HepG2 (cell line): ENCODE measurements around the gene GIPC2. TPM values are rescaled to one million over a fixed set of nuclear protein-coding genes. Genes with fewer than 3 reads are reported as not detected.

Experiments
- ATAC-seq: fragments of 200-7000 bp; cut with Tn5 transposase; 3 replicates; pipeline ENCODE4 v1.9.1; 2020; ENCODE audit warnings: mild to moderate bottlenecking, moderate library complexity
- BruUV-seq: library from RNA; stranded (reverse); fragments of 400-500 nt; replicated peaks from 2 replicates; lab custom pipeline; 2021; lab: Mats Ljungman, UMichigan
- CTCF ChIA-PET: fragments of 300-600 bp; formaldehyde crosslinking; extraction: SDS; loops from one replicate; lab custom pipeline; 2021; ENCODE audit warnings: low total read pairs, inconsistent platforms, low intra/inter-chr PET ratio; lab: Yijun Ruan, JAX
- POLR2A ChIA-PET: fragments of 350-600 bp; sonication (Branson Sonifier 250); formaldehyde crosslinking; loops from one replicate; lab custom pipeline; 2020; ENCODE audit warnings: antibody characterized with exemption, inconsistent platforms; lab: Yijun Ruan, JAX
- DNase-seq: peaks from one replicate; pipeline ENCODE4 v3.0.0-alpha.2; 2015; ENCODE audit warnings: low spot score
- FAIRE-seq: peaks from 3 replicates; lab custom pipeline; 2011; peaks lifted over from hg19 to GRCh38; lab: Jason Lieb, UNC
- H2AFZ ChIP-seq: one replicate; pipeline ENCODE4 v1.6.1; 2011; ENCODE audit warnings: low read length, inconsistent platforms
- H3K27ac ChIP-seq: fragments of 300-600 bp; 3 replicates; pipeline ENCODE4 v1.8.0; 2011; ENCODE audit warnings: mixed run types, mild to moderate bottlenecking, mixed read lengths, low read length, inconsistent platforms; ENCODE audit not compliant: insufficient read depth; ENCODE audit errors: extremely low read length
- H3K27me3 ChIP-seq, 2 experiments: fragments of 200-600 bp in 1 of 2; 2 replicates in 1 of 2; 3 replicates in 1 of 2; pipeline versions ENCODE4 v1.6.0 to v1.8.0; 2011; ENCODE audit warnings: low read length in 2 of 2, mild to moderate bottlenecking in 2 of 2, moderate library complexity in 2 of 2, inconsistent platforms in 1 of 2; ENCODE audit not compliant: insufficient read depth in 2 of 2, control insufficient read depth in 1 of 2
- H3K36me3 ChIP-seq, 2 experiments: fragments of 200-600 bp in 1 of 2; replicated peaks in 1 of 2; 2 replicates in 1 of 2; 3 replicates in 1 of 2; pipeline versions ENCODE4 v1.5.1 to v1.8.0; 2011; ENCODE audit warnings: low read length in 2 of 2, inconsistent platforms in 1 of 2; ENCODE audit not compliant: insufficient read depth in 2 of 2, control insufficient read depth in 1 of 2
- H3K4me1 ChIP-seq: 2 replicates; pipeline ENCODE4 v1.5.1; 2012; ENCODE audit warnings: low read length, inconsistent platforms; ENCODE audit not compliant: insufficient read depth
- H3K4me2 ChIP-seq: 2 replicates; pipeline ENCODE4 v1.6.0; 2011; ENCODE audit warnings: low read depth, low read length, inconsistent platforms
- H3K4me3 ChIP-seq, 3 experiments: fragments of 200-600 bp in 1 of 3; sonication (generic), shearing (Covaris generic) in 1 of 3; replicated peaks in 1 of 3; 2 replicates each; pipeline ENCODE4 v1.5.1; 2011 to 2016; ENCODE audit warnings: low read length in 3 of 3, inconsistent platforms in 2 of 3, low read depth in 2 of 3, mild to moderate bottlenecking in 2 of 3, control low read depth in 1 of 3, mixed read lengths in 1 of 3; ENCODE audit not compliant: insufficient read depth in 1 of 3
- H3K79me2 ChIP-seq: one replicate; pipeline ENCODE4 v1.6.1; 2011; ENCODE audit warnings: low read length, inconsistent platforms; ENCODE audit not compliant: insufficient read depth
- H3K9ac ChIP-seq: 2 replicates; pipeline ENCODE4 v1.6.0; 2011; ENCODE audit warnings: mild to moderate bottlenecking, low read depth, low read length, inconsistent platforms; ENCODE audit not compliant: insufficient read depth
- H3K9me3 ChIP-seq: 2 replicates; pipeline ENCODE4 v1.5.1; 2012; ENCODE audit warnings: mild to moderate bottlenecking, low read length
- H4K20me1 ChIP-seq: 2 replicates; pipeline ENCODE4 v1.6.0; 2011; ENCODE audit warnings: inconsistent platforms, mild to moderate bottlenecking, low read length, moderate library complexity; ENCODE audit not compliant: insufficient read depth
- CREB3 ChIP-seq: sonication (generic); formaldehyde crosslinking; IDR thresholded peaks from 2 replicates; pipeline ENCODE4 v1.5.0; 2020; ENCODE audit warnings: missing genetic modification reagents
- HOXA9 ChIP-seq: sonication (generic); formaldehyde crosslinking; IDR thresholded peaks from 2 replicates; pipeline ENCODE4 v1.8.1; 2022; ENCODE audit warnings: missing genetic modification reagents, mild to moderate bottlenecking, moderate library complexity, borderline replicate concordance
- KDM5B ChIP-seq: sonication (generic); formaldehyde crosslinking; IDR thresholded peaks from 2 replicates; pipeline ENCODE4 v1.4.0; 2020; ENCODE audit warnings: missing genetic modification reagents, mild to moderate bottlenecking, borderline replicate concordance
- KLF13 ChIP-seq: sonication (generic); formaldehyde crosslinking; IDR thresholded peaks from 2 replicates; pipeline ENCODE4 v1.4.0; 2020; ENCODE audit warnings: mild to moderate bottlenecking, missing genetic modification reagents
- MYC ChIP-seq: sonication (generic); formaldehyde crosslinking; IDR thresholded peaks from 2 replicates; pipeline ENCODE4 v1.9.0; 2021; ENCODE audit warnings: missing genetic modification reagents, borderline replicate concordance
- NCOA2 ChIP-seq: sonication (generic); formaldehyde crosslinking; IDR thresholded peaks from 2 replicates; pipeline ENCODE4 v1.8.0; 2022; ENCODE audit warnings: inconsistent platforms
- PRDM10 ChIP-seq: sonication (generic); formaldehyde crosslinking; IDR thresholded peaks from 2 replicates; pipeline ENCODE4 v1.4.0; 2020; ENCODE audit warnings: low read depth, missing genetic modification reagents
- RXRA ChIP-seq: sonication (generic); formaldehyde crosslinking; IDR thresholded peaks from 2 replicates; pipeline ENCODE4 v1.5.1; 2020; ENCODE audit warnings: missing genetic modification reagents
- SNAI1 ChIP-seq: sonication (generic); formaldehyde crosslinking; IDR thresholded peaks from 2 replicates; pipeline ENCODE4 v1.5.0; 2020; ENCODE audit warnings: mild to moderate bottlenecking, missing genetic modification reagents, borderline replicate concordance
- TCF7L2 ChIP-seq: IDR thresholded peaks from 2 replicates; pipeline ENCODE4 v1.6.1; 2011; ENCODE audit warnings: mild to moderate bottlenecking, low read depth, low read length, moderate library complexity
- ZNF543 ChIP-seq: sonication (generic); formaldehyde crosslinking; IDR thresholded peaks from 2 replicates; pipeline ENCODE4 v1.4.0; 2020; ENCODE audit warnings: mild to moderate bottlenecking, missing genetic modification reagents
- ZNF703 ChIP-seq: sonication (generic); formaldehyde crosslinking; IDR thresholded peaks from 2 replicates; pipeline ENCODE4 v1.5.1; 2020; ENCODE audit warnings: missing genetic modification reagents, mild to moderate bottlenecking, moderate library complexity, borderline replicate concordance
- ZNF768 ChIP-seq: sonication (generic); formaldehyde crosslinking; IDR thresholded peaks from 2 replicates; pipeline ENCODE4 v1.4.0; 2020; ENCODE audit warnings: missing genetic modification reagents
- ZNF788 ChIP-seq: sonication (generic); formaldehyde crosslinking; IDR thresholded peaks from 2 replicates; pipeline ENCODE4 v1.5.0; 2020; ENCODE audit warnings: mild to moderate bottlenecking, missing genetic modification reagents, borderline replicate concordance
- WGBS: methylation state at CpG from one replicate; pipeline ENCODE4 v1.1.6; 2017; ENCODE audit warnings: low lambda C conversion rate; 5-methylcytosine and 5-hydroxymethylcytosine counted together
- in situ Hi-C: cut with HindIII; loops from 2 replicates; pipeline ENCODE4 v1.10.0; 2017; ENCODE audit warnings: low pct_unique_long_range_greater_than_20kb; ENCODE audit not compliant: extremely low pct_ligation_motif_present
- intact Hi-C: fragments of 100-400 bp; cut with micrococcal nuclease; formaldehyde crosslinking; loops from one replicate; pipeline ENCODE4 v1.10.0; 2022; ENCODE audit not compliant: unreplicated experiment
- polyA plus RNA-seq, 8 experiments: library from polyadenylated mRNA; depleted of rRNA in 3 of 8; stranded (reverse) in 7 of 8; unstranded in 1 of 8; fragments of >200 nt; fragmentation: Illumina TruSeq in 4 of 8; extraction: Trizol in 4 of 8; gene quantifications; 2 replicates each; pipeline versions ENCODE4 v1.2.1 to v1.2.3, GENCODE V29; 2011 to 2016; ENCODE audit warnings: low read depth in 4 of 8, missing spikeins in 1 of 8, mixed read lengths in 1 of 8; ENCODE audit not compliant: insufficient read depth in 1 of 8
- total RNA-seq, 5 experiments: library from RNA; depleted of rRNA; stranded (reverse); fragments of >200 nt; fragmentation: Illumina TruSeq; extraction: Trizol; gene quantifications; 2 replicates each; pipeline ENCODE4 v1.2.3, GENCODE V29; 2016; ENCODE audit warnings: low read depth in 1 of 5

Gene GIPC2
- total and polyA plus RNA-seq, 2 of the 13 experiments (the other 11 are each of a cell fraction or from before 2014, with no cell fraction given): 6.1 to 21.6 TPM

GRCh38 chr1:78071696-78072095 is 25.9 kb downstream of the GIPC2 start:
- ATAC-seq (no peak), FAIRE-seq (no peak), DNase-seq (no peak)
- Histone ChIP-seq H3K79me2 (peaks cover 19% of the 10 kb centered on the region), H3K4me1 (peaks cover 14% of the 10 kb centered on the region), H3K4me3 (no peak overlapping the region), H3K36me3 (no peaks in the 10 kb centered on the region), H3K27me3 (no peaks in the 10 kb centered on the region), H3K27ac (no peak overlapping the region), H3K9ac (no peak overlapping the region), H4K20me1 (no peaks in the 10 kb centered on the region; the same call in 1 of the 2 replicates), H2AFZ (no peak overlapping the region), H3K9me3 (no peaks in the 10 kb centered on the region), H3K4me2 (no peak overlapping the region)
- intact Hi-C loops (no loop called here), in situ Hi-C loops (no loop called here)
- ChIA-PET CTCF (no interaction called here), POLR2A (no interaction called here)
- BruUV-seq: no TSS peak
- WGBS: 84% methylated on average over 5 of the region's 5 CpGs
- TF ChIP-seq KLF13 (CRISPR knock-in tag): no peak
- no peak for TF ChIP-seq MYC
- TF ChIP-seq ZNF768 (CRISPR knock-in tag): no peak
- TF ChIP-seq NCOA2 (CRISPR knock-in tag): no peak
- no peak for TF ChIP-seq PRDM10 (CRISPR knock-in tag)
- TF ChIP-seq CREB3: no peak
- TF ChIP-seq ZNF543 (CRISPR knock-in tag): no peak
- TF ChIP-seq ZNF703 (CRISPR knock-in tag): no peak
- no peak for TF ChIP-seq ZNF788
- TF ChIP-seq HOXA9: no peak
- no peak for TF ChIP-seq TCF7L2
- TF ChIP-seq RXRA: no peak
- no peak for TF ChIP-seq KDM5B (CRISPR knock-in tag)
- no peak for TF ChIP-seq SNAI1
